OCI-LY3 (cell line): ENCODE data around the gene BABAM2.

Experiments used
- H2AFZ ChIP-seq: fragments of 200-600, 300-600 bp; shearing (Covaris generic); 2 replicates; pipeline ENCODE4 v1.6.0; 2014; ENCODE audit warnings: antibody characterized with exemption, low read depth, low read length
- H3K27ac ChIP-seq: fragments of 200-600, 300-600 bp; sonication (generic); 2 replicates; pipeline ENCODE4 v1.5.1; 2014; ENCODE audit warnings: mild to moderate bottlenecking, low read length, moderate library complexity, mixed read lengths
- H3K27me3 ChIP-seq: fragments of 200-600, 300-600 bp; sonication (generic); 2 replicates; pipeline ENCODE4 v1.6.1; 2014; ENCODE audit warnings: low read depth, low read length, mixed read lengths
- H3K36me3 ChIP-seq: fragments of 200-600, 300-600 bp; sonication (generic); replicated peaks from 2 replicates; pipeline ENCODE3; 2014; ENCODE audit warnings: low read depth, low read length, mixed read lengths
- H3K4me1 ChIP-seq: fragments of 300-600, 200-600 bp; sonication (generic); 2 replicates; pipeline ENCODE4 v1.6.1; 2014; ENCODE audit warnings: low read length, mixed read lengths
- H3K4me2 ChIP-seq: fragments of 200-600, 300-600 bp; sonication (generic); 2 replicates; pipeline ENCODE4 v1.6.1; 2014; ENCODE audit warnings: low read length, mixed read lengths
- H3K4me3 ChIP-seq: fragments of 300-600, 200-600 bp; sonication (generic); 2 replicates; pipeline ENCODE4 v1.5.1; 2014; ENCODE audit warnings: antibody characterized with exemption, mild to moderate bottlenecking, low read length, moderate library complexity
- H3K79me2 ChIP-seq: fragments of 300-600, 200-600 bp; shearing (Covaris generic); 2 replicates; pipeline ENCODE4 v1.6.1; 2014; ENCODE audit warnings: mild to moderate bottlenecking, low read length, mixed read lengths
- H3K9ac ChIP-seq: fragments of 300-600, 200-600 bp; shearing (Covaris generic); 2 replicates; pipeline ENCODE4 v1.6.0; 2014; ENCODE audit warnings: mild to moderate bottlenecking, low read length, moderate library complexity
- H3K9me3 ChIP-seq: fragments of 200-600, 300-600 bp; shearing (Covaris generic); 2 replicates; pipeline ENCODE4 v1.6.1; 2014; ENCODE audit warnings: low read length, mixed read lengths; ENCODE audit not compliant: insufficient read depth
- H4K20me1 ChIP-seq: fragments of 200-600, 300-600 bp; sonication (generic); 2 replicates; pipeline ENCODE4 v1.6.1; 2016; ENCODE audit warnings: low read length, mixed read lengths; ENCODE audit not compliant: insufficient read depth
- EZH2phosphoT487 ChIP-seq: fragments of 200-600 bp; shearing (Covaris generic); IDR thresholded peaks from 2 replicates; pipeline ENCODE4 v1.6.1; 2018; ENCODE audit warnings: antibody characterized with exemption, mixed run types, low read depth
- TF ChIP-seq, protein P1 (sequence below): fragments of 200-600, 300-600 bp; sonication (generic); IDR thresholded peaks from 2 replicates; pipeline ENCODE4 v1.5.1; 2014; ENCODE audit warnings: antibody characterized with exemption, low read length, low read depth

BABAM2 gene

DNA sequence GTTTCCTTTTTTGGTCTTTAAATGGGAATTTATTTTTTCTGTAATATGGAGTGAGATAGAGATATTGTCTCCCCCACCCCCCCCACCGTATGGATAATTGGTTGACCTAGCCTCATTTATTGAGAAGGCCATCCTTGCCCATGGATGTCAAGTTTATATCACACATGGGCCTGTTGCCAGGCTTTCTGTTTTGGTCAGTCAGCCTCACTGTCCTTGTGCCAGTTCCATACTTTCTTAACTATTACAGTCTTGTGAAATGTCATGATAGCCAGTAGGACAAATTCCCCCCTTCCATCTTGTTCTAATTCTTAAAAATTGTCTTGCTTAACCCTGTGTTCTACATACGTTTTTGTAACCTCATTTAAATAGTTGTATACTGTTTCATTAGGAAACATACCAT is 12.5 kb downstream of the BABAM2 start:
- Histone ChIP-seq H2AFZ (no peak overlapping the region), H4K20me1 (0 out of 2 replicates have a peak, but pooled peaks cover 3% of the 10 kb centered on the region), H3K27ac (no peak overlapping the region), H3K4me1 (no peaks in the 10 kb centered on the region), H3K9ac (no peak overlapping the region), H3K79me2 (no peaks in the 10 kb centered on the region), H3K9me3 (no peaks in the 10 kb centered on the region), H3K4me3 (no peak overlapping the region), H3K4me2 (no peak overlapping the region), H3K27me3 (no peaks in the 10 kb centered on the region), H3K36me3 (peaks cover 3% of the 10 kb centered on the region)
- TF ChIP-seq EZH2phosphoT487, result no peak
- TF ChIP-seq, protein P1, sequence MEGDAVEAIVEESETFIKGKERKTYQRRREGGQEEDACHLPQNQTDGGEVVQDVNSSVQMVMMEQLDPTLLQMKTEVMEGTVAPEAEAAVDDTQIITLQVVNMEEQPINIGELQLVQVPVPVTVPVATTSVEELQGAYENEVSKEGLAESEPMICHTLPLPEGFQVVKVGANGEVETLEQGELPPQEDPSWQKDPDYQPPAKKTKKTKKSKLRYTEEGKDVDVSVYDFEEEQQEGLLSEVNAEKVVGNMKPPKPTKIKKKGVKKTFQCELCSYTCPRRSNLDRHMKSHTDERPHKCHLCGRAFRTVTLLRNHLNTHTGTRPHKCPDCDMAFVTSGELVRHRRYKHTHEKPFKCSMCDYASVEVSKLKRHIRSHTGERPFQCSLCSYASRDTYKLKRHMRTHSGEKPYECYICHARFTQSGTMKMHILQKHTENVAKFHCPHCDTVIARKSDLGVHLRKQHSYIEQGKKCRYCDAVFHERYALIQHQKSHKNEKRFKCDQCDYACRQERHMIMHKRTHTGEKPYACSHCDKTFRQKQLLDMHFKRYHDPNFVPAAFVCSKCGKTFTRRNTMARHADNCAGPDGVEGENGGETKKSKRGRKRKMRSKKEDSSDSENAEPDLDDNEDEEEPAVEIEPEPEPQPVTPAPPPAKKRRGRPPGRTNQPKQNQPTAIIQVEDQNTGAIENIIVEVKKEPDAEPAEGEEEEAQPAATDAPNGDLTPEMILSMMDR, result no peak

DNA sequence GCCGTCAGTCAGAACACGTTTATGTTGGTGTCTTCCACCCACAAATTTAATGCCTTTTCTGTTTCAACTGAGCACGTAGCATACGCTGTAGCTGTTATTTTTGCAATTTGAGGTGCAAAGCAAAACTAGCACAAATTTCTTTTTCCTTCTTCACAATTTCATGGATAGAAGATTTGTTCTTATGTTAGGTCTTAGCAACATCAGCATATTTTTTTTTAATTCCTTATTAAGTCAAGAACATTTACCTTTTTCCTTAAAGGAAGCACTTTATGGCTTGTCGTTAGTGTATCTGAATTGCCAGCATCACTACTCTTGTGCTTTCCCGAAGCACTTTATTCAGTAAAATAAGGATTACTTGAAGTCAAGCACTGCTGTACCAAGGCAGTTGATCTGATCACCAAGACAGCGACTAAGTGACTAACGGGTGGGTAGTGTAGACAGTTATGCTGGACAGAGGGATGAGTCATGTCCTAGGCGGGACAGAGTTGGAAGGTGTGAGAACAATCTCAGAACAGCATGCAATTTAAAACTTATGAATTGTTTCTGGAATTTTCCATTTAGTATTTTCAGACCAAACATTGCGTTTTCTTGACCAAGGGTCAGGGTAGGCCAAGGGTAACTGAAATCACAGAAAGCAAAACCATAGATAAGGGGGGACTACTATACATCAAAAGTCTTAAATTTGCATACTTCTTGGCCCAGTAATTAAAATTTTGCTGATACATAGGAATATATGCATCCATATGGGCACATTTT is 13.3 kb downstream of the BABAM2 start:
- H3K27ac ChIP-seq, result no peak overlapping the region
- H3K36me3 ChIP-seq, result no peaks in the 10 kb centered on the region
- H3K9me3 ChIP-seq, result no peaks in the 10 kb centered on the region
- no peak for TF ChIP-seq EZH2phosphoT487
- TF ChIP-seq, protein P1, result no peak
- 0 out of 2 replicates have a peak, but pooled peaks cover 3% of the 10 kb centered on the region for H4K20me1 ChIP-seq
- no peak overlapping the region for H3K4me3 ChIP-seq
- H2AFZ ChIP-seq, result no peak overlapping the region
- no peak overlapping the region for H3K9ac ChIP-seq
- no peaks in the 10 kb centered on the region for H3K4me1 ChIP-seq
- no peaks in the 10 kb centered on the region for H3K27me3 ChIP-seq
- no peaks in the 10 kb centered on the region for H3K79me2 ChIP-seq
- no peak overlapping the region for H3K4me2 ChIP-seq

DNA sequence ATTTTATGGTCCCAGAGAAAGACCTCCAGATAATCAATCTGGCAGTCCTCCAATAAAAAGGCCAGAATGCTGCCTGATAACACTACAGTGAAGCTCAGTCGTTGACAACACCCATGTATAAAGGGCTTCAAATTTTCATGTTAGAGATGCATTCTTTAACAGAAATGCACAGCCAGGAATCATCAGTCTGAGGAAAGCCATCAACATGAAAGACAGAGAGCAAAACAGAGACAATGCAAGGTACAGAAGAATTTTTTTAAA is 13.8 kb downstream of the BABAM2 start:
- Histone ChIP-seq H2AFZ (no peak overlapping the region), H3K4me3 (no peak overlapping the region), H4K20me1 (0 out of 2 replicates have a peak, but pooled peaks cover 3% of the 10 kb centered on the region), H3K9me3 (no peaks in the 10 kb centered on the region), H3K4me1 (no peaks in the 10 kb centered on the region), H3K27ac (no peak overlapping the region), H3K36me3 (no peaks in the 10 kb centered on the region), H3K4me2 (no peak overlapping the region), H3K9ac (no peak overlapping the region), H3K27me3 (no peaks in the 10 kb centered on the region), H3K79me2 (no peaks in the 10 kb centered on the region)
- TF ChIP-seq, protein P1, result no peak
- TF ChIP-seq EZH2phosphoT487, result no peak

DNA sequence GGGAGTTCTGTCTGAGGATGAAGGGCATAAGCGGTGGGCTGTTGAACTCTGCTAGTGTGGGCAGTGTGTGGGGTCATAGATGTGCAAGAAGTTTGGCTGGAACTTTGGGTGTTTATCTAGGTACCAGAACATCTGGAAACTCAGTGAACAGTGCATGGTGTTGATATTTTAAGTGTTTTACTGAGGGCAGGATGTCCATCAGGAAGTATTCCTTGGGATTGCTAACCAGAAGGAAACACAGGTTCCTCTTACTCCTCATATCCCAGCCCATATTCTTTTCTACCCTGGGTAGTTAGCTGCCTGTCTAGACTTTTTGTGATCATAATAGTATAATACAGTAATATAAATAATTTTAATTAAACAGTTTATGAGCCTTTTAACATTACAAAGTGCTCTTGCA is 15.5 kb downstream of the BABAM2 start:
- Histone ChIP-seq H3K9me3 (no peaks in the 10 kb centered on the region), H4K20me1 (0 out of 2 replicates have a peak, but pooled peaks cover 3% of the 10 kb centered on the region), H3K9ac (no peak overlapping the region), H3K79me2 (no peaks in the 10 kb centered on the region), H2AFZ (no peak overlapping the region), H3K4me3 (no peak overlapping the region), H3K4me1 (no peaks in the 10 kb centered on the region), H3K36me3 (no peaks in the 10 kb centered on the region), H3K4me2 (no peak overlapping the region), H3K27ac (no peak overlapping the region), H3K27me3 (no peaks in the 10 kb centered on the region)
- TF ChIP-seq, protein P1, result no peak
- no peak for TF ChIP-seq EZH2phosphoT487
